Measurements from ENCODE around the gene ZNF594.
"Not testable (repeated sequence)": the region's sequence is repeated elsewhere in the genome, so short reads cannot be mapped to it uniquely, and the experiment has no call there.

DNA sequence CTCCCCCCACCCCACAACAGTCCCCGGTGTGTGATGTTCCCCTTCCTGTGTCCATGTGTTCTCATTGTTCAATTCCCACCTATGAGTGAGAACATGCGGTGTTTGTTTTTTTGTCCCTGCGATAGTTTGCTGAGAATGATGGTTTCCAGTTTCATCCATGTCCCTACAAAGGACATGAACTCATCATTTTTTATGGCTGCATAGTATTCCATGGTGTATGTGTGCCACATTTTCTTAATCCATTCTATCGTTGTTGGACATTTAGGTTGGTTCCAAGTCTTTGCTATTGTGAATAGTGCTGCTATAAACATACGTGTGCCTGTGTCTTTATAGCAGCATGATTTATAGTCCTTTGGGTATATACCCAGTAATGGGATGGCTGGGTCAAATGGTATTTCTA lies 25.9 kb upstream of the ZNF594 start:
- TF ChIP-seq EZH2phosphoT487 (IDR thresholded peaks at IDR 0.05; ENCODE audit: low read length); EZH2 (optimal IDR thresholded peaks at IDR 0.05; ENCODE audit: low read depth, low read length): not testable (repeated sequence)
- TF ChIP-seq, protein P1, sequence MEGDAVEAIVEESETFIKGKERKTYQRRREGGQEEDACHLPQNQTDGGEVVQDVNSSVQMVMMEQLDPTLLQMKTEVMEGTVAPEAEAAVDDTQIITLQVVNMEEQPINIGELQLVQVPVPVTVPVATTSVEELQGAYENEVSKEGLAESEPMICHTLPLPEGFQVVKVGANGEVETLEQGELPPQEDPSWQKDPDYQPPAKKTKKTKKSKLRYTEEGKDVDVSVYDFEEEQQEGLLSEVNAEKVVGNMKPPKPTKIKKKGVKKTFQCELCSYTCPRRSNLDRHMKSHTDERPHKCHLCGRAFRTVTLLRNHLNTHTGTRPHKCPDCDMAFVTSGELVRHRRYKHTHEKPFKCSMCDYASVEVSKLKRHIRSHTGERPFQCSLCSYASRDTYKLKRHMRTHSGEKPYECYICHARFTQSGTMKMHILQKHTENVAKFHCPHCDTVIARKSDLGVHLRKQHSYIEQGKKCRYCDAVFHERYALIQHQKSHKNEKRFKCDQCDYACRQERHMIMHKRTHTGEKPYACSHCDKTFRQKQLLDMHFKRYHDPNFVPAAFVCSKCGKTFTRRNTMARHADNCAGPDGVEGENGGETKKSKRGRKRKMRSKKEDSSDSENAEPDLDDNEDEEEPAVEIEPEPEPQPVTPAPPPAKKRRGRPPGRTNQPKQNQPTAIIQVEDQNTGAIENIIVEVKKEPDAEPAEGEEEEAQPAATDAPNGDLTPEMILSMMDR (IDR thresholded peaks at IDR 0.05; ENCODE audit: low read length): not testable (repeated sequence)
